ENCODE data around the gene ANKHD1.

GRCh38 chr5:140564196-140565023, 162.8 kb downstream of the ANKHD1 start, which contains the start of the genes APBB3 and SLC35A4:
- TF ChIP-seq, protein P1, sequence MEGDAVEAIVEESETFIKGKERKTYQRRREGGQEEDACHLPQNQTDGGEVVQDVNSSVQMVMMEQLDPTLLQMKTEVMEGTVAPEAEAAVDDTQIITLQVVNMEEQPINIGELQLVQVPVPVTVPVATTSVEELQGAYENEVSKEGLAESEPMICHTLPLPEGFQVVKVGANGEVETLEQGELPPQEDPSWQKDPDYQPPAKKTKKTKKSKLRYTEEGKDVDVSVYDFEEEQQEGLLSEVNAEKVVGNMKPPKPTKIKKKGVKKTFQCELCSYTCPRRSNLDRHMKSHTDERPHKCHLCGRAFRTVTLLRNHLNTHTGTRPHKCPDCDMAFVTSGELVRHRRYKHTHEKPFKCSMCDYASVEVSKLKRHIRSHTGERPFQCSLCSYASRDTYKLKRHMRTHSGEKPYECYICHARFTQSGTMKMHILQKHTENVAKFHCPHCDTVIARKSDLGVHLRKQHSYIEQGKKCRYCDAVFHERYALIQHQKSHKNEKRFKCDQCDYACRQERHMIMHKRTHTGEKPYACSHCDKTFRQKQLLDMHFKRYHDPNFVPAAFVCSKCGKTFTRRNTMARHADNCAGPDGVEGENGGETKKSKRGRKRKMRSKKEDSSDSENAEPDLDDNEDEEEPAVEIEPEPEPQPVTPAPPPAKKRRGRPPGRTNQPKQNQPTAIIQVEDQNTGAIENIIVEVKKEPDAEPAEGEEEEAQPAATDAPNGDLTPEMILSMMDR (IDR thresholded peaks at IDR 0.05): peak in 1 of 4 donors; percentile 2
- peak; percentile 92 for TF ChIP-seq POLR2A (IDR thresholded peaks at IDR 0.05)
